Caco-2 (cell line): ENCODE results near the gene KLRK1. TPM values are rescaled to one million over a fixed set of nuclear protein-coding genes. Genes with fewer than 3 reads are reported as not detected.
"Not testable (repeated sequence)": the region's sequence is repeated elsewhere in the genome, so short reads cannot be mapped to it uniquely, and the experiment has no call there.

Experiments used
- BruUV-seq: library from RNA; stranded (reverse); fragments of 400-500 nt; replicated peaks from 2 replicates; lab custom pipeline; 2021; lab: Mats Ljungman, UMichigan
- CTCF ChIA-PET: fragments of 300-600 bp; sonication (Branson Sonifier 250); formaldehyde crosslinking; loops from one replicate; lab custom pipeline; 2022; ENCODE audit warnings: antibody characterized with exemption; lab: Charles Lee
- POLR2A ChIA-PET: fragments of 300-600 bp; sonication (Branson Sonifier 250); formaldehyde crosslinking; loops from one replicate; lab custom pipeline; 2022; ENCODE audit warnings: antibody characterized with exemption; lab: Charles Lee
- DNase-seq, 2 experiments: peaks; one replicate each; pipeline versions ENCODE4 v3.0.0 to v3.0.0-alpha.2; 2020 to 2022
- H3K27me3 ChIP-seq: replicated peaks from 2 replicates; pipeline ENCODE4 v1.6.0; 2011; ENCODE audit warnings: low read length; ENCODE audit not compliant: control insufficient read depth, insufficient read depth
- H3K36me3 ChIP-seq: 2 replicates; pipeline ENCODE4 v1.5.1; 2011; ENCODE audit warnings: low read length; ENCODE audit not compliant: control insufficient read depth, insufficient read depth
- H3K4me1 ChIP-seq: fragments of 250-450 bp; sonication (Bioruptor Pico); 2 replicates; pipeline ENCODE4 v1.5.1; 2020; ENCODE audit warnings: mild to moderate bottlenecking
- H3K4me3 ChIP-seq: 2 replicates; pipeline ENCODE4 v1.5.1; 2011; ENCODE audit warnings: low read depth, mild to moderate bottlenecking, control low read depth, low read length
- H3K9me3 ChIP-seq: fragments of 250-450 bp; sonication (Bioruptor Pico); 2 replicates; pipeline ENCODE4 v1.5.1; 2020; ENCODE audit warnings: mild to moderate bottlenecking, moderate library complexity
- H3K27ac Mint-ChIP-seq: one replicate; pipeline ENCODE4 v1.8.0; 2022; ENCODE audit warnings: mixed read lengths; ENCODE audit not compliant: unreplicated experiment
- H3K27me3 Mint-ChIP-seq: one replicate; pipeline ENCODE4 v1.8.0; 2022; ENCODE audit warnings: mixed read lengths; ENCODE audit not compliant: insufficient read depth, unreplicated experiment
- H3K36me3 Mint-ChIP-seq: one replicate; pipeline ENCODE4 v1.8.0; 2022; ENCODE audit warnings: mild to moderate bottlenecking, mixed read lengths; ENCODE audit not compliant: insufficient read depth, unreplicated experiment
- H3K4me1 Mint-ChIP-seq: one replicate; pipeline ENCODE4 v1.8.0; 2022; ENCODE audit warnings: low read depth, mixed read lengths; ENCODE audit not compliant: unreplicated experiment
- H3K4me3 Mint-ChIP-seq: one replicate; pipeline ENCODE4 v1.8.0; 2022; ENCODE audit warnings: mild to moderate bottlenecking, moderate library complexity, mixed read lengths; ENCODE audit not compliant: unreplicated experiment
- H3K9me3 Mint-ChIP-seq: one replicate; pipeline ENCODE4 v1.8.0; 2022; ENCODE audit warnings: mixed read lengths; ENCODE audit not compliant: unreplicated experiment
- intact Hi-C: fragments of 100-400 bp; cut with micrococcal nuclease; formaldehyde crosslinking; loops from one replicate; pipeline ENCODE4 v1.10.0; 2022; ENCODE audit not compliant: unreplicated experiment
- total RNA-seq: library from RNA; stranded (reverse); gene quantifications from 2 replicates; pipeline ENCODE4 v1.2.3, GENCODE V29; 2022
- TF ChIP-seq, protein P1 (sequence below), 2 experiments: fragments of 200-600 bp in 1 of 2; IDR thresholded peaks; 1 replicate in 1 of 2; 2 replicates in 1 of 2; pipeline versions ENCODE4 v1.5.1 to v1.8.0; 2011 to 2022; ENCODE audit warnings: antibody characterized with exemption in 1 of 2, control low read depth in 1 of 2, inconsistent platforms in 1 of 2, low read depth in 1 of 2, low read length in 1 of 2, mild to moderate bottlenecking in 1 of 2, moderate library complexity in 1 of 2; ENCODE audit not compliant: insufficient read depth in 1 of 2, severe bottlenecking in 1 of 2, unreplicated experiment in 1 of 2

KLRK1 gene
- total RNA-seq, 1 experiment from 2014 or later, result 0.18 TPM

DNA sequence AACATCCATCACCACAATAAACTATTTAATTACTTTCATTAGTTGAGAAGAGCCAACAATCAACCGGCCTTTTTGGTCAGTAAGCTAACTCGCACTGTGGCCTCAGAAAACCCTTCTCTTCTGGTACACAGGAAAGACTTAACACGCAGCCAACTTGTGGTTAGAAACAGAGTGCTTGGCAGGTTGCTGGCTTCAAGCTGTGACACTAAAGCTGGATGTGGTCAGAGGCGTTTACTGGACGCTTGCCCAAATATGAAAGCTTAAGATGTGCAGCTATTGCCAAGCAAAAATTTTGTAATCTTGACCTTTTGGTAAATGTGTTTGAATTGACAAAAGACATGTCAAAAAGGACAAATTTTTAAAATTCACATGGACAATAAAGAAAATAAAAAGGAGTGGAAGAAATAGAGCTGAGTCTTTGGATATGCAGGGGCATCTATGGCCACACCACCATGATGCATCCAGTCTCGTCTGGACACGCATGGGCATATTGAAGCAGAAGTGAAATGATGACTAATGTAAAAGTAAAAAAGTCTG, 2.6 kb upstream of the KLRK1 start:
- no peak overlapping the region for H3K4me3 ChIP-seq
- Mint-ChIP-seq H3K4me1 (peaks cover 21% of the 10 kb centered on the region), H3K27ac (no peak overlapping the region), H3K27me3 (no peaks in the 10 kb centered on the region), H3K4me3 (no peak overlapping the region), H3K9me3 (no peaks in the 10 kb centered on the region), H3K36me3 (no peaks in the 10 kb centered on the region)
- DNase-seq, result no peak
- no peaks in the 10 kb centered on the region for H3K27me3 ChIP-seq
- no peaks in the 10 kb centered on the region for H3K9me3 ChIP-seq
- TF ChIP-seq, protein P1, sequence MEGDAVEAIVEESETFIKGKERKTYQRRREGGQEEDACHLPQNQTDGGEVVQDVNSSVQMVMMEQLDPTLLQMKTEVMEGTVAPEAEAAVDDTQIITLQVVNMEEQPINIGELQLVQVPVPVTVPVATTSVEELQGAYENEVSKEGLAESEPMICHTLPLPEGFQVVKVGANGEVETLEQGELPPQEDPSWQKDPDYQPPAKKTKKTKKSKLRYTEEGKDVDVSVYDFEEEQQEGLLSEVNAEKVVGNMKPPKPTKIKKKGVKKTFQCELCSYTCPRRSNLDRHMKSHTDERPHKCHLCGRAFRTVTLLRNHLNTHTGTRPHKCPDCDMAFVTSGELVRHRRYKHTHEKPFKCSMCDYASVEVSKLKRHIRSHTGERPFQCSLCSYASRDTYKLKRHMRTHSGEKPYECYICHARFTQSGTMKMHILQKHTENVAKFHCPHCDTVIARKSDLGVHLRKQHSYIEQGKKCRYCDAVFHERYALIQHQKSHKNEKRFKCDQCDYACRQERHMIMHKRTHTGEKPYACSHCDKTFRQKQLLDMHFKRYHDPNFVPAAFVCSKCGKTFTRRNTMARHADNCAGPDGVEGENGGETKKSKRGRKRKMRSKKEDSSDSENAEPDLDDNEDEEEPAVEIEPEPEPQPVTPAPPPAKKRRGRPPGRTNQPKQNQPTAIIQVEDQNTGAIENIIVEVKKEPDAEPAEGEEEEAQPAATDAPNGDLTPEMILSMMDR (IDR thresholded peaks at IDR 0.05; ENCODE audit: insufficient read depth in 1 of 2, low read depth in 1 of 2, low read length in 1 of 2, severe bottlenecking in 1 of 2, unreplicated experiment in 1 of 2), result no peak
- ChIA-PET POLR2A (no interaction called here), CTCF (interaction anchor here (0.8 kb wide), 1 partner anchor 19 kb away, joined by 4 read pairs; no protein-coding TSS in a partner anchor)
- BruUV-seq, result no TSS peak
- no peaks in the 10 kb centered on the region for H3K36me3 ChIP-seq
- peaks cover 12% of the 10 kb centered on the region for H3K4me1 ChIP-seq
- intact Hi-C loops, result no loop called here

DNA sequence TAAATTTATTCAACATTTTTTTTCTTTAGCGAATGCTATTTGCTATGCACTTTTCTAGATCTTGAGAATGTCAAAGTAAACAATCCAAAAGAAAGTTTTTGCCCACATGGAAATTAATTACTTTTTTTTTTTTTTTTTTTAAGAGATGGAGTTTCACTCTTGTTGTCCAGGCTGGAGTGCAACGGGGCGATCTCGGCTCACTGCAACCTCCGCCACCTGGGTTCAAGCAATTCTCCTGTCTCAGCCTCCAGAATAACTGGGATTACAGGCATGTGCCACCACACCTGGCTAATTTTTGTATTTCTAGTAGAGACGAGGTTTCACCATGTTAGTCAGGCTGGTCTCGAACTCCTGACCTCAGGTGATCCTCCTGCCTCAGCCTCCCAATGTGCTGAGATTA, 1.1 kb upstream of the KLRK1 start:
- H3K4me1 Mint-ChIP-seq, result peaks cover 19% of the 10 kb centered on the region
- H3K4me3 Mint-ChIP-seq, DNase-seq, CTCF ChIA-PET, H3K4me3 ChIP-seq, intact Hi-C loops, H3K36me3 Mint-ChIP-seq, H3K27me3 Mint-ChIP-seq, H3K36me3 ChIP-seq, H3K27ac Mint-ChIP-seq, H3K9me3 ChIP-seq, BruUV-seq, POLR2A ChIA-PET, H3K27me3 ChIP-seq, H3K9me3 Mint-ChIP-seq: not testable (repeated sequence)
- H3K4me1 ChIP-seq, result peaks cover 12% of the 10 kb centered on the region

DNA sequence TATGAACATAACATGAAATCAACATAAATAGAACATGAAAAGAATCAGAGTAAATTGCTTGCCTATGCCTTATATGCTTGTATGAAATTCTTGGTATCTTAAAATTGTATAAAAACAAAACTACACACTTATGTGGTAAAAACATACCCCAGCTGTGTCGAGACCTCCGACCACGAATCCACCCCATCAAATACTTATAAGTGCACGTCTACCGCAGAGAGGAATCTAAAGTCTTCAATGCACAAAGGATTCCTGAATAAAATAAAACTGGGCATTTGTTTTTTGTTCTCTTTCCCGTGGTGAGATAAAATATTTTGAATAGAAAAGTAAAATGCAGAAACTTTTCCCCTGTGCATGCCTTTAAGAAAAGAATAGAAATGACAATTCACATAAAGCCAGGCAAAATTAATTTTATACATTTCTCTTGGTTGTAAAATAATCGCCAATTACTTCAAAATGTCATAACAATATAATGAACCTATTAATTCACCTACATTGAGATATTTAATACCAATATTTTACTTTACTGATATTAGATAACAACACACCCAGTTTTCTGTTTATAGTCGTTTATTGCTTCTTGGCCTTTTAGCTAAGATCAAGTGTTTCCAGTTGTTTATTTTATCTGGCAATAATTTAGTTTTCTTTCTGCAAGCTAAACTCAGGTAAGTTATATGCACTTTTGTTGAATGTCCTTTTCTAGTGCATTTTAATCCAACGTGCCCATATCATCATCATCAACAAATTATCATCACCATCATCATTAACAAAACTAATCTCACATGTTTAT, 1.0 kb downstream of the KLRK1 start:
- POLR2A ChIA-PET, result no interaction called here
- Histone ChIP-seq H3K4me1 (peaks cover 8% of the 10 kb centered on the region; the same call in 1 of the 2 replicates), H3K4me3 (no peak overlapping the region), H3K36me3 (no peaks in the 10 kb centered on the region), H3K9me3 (no peaks in the 10 kb centered on the region; the same call in 1 of the 2 replicates), H3K27me3 (no peaks in the 10 kb centered on the region)
- Mint-ChIP-seq H3K36me3 (no peaks in the 10 kb centered on the region), H3K9me3 (peaks cover 12% of the 10 kb centered on the region), H3K27me3 (no peaks in the 10 kb centered on the region), H3K4me1 (peaks cover 15% of the 10 kb centered on the region), H3K27ac (no peak overlapping the region), H3K4me3 (no peak overlapping the region)
- BruUV-seq, result no TSS peak
- TF ChIP-seq, protein P1 (IDR thresholded peaks at IDR 0.05; ENCODE audit: insufficient read depth in 1 of 2, low read depth in 1 of 2, low read length in 1 of 2, severe bottlenecking in 1 of 2, unreplicated experiment in 1 of 2), result no peak
- CTCF ChIA-PET, result no interaction called here
- intact Hi-C loops, result no loop called here
- DNase-seq, result no peak

DNA sequence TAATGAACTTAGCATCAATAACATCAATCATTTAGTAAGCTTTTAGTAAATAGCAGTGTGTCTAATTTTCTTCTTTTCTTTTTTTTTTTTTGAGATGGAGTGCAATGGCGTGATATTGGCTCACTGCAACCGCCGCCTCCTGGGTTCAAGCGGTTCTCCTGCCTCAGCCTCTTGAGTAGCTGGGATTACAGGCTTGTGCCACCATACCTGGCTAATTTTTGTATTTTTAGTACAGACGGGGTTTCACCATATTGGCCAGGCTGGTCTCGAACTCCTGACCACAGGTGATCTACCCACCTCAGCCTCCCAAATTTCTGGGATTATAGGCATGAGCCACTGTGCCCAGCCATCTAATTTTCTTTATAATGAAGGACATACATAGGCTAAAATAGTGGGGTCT, 2.3 kb downstream of the KLRK1 start:
- H3K4me3 Mint-ChIP-seq, intact Hi-C loops, H3K36me3 Mint-ChIP-seq, H3K4me1 ChIP-seq, H3K9me3 ChIP-seq, POLR2A ChIA-PET, DNase-seq, H3K4me3 ChIP-seq, H3K27me3 Mint-ChIP-seq, H3K27ac Mint-ChIP-seq, H3K36me3 ChIP-seq, CTCF ChIA-PET, H3K27me3 ChIP-seq, BruUV-seq: not testable (repeated sequence)
- peaks cover 15% of the 10 kb centered on the region for H3K4me1 Mint-ChIP-seq
- H3K9me3 Mint-ChIP-seq, result peaks cover 21% of the 10 kb centered on the region
